H1 (cell line): ENCODE data around the gene PRXL2B. TPM values are rescaled to one million over a fixed set of nuclear protein-coding genes. Genes with fewer than 3 reads are reported as not detected.

Source experiments
- TAF1 ChIP-seq: IDR thresholded peaks from 2 replicates; pipeline ENCODE4 v1.6.1; 2011; ENCODE audit warnings: mild to moderate bottlenecking, low read depth, low read length
- polyA plus RNA-seq, 7 experiments: library from polyadenylated mRNA; depleted of rRNA in 3 of 7; stranded (reverse) in 5 of 7; unstranded in 2 of 7; fragments of >200 nt in 5 of 7; fragments of 200-250 nt in 2 of 7; gene quantifications; 1 replicate in 5 of 7; 2 replicates in 1 of 7; 4 replicates in 1 of 7; pipeline versions ENCODE4 v1.2.1 to v1.2.3, GENCODE V29; 2011 to 2013; ENCODE audit warnings: missing spikeins in 2 of 7, mixed read lengths in 2 of 7
- total RNA-seq: library from RNA; stranded (reverse); fragmentation: NEBNext Ultra II Directional; extraction: Animal tissue kit (Norgen Biotek cat#: 25700); gene quantifications from 2 replicates; pipeline ENCODE4 v1.2.1, GENCODE V29; 2021

PRXL2B gene
- total and polyA plus RNA-seq, 2 of the 8 experiments (the other 6 are each of a cell fraction or from before 2014, with no cell fraction given) = 35.3 to 46.0 TPM

- TF ChIP-seq TAF1 = no peak
Measured at GRCh38 chr1:2611031-2611501, 24.5 kb downstream of the PRXL2B start (continued).
